ENCODE data around the gene CLDN11.

Gene CLDN11

DNA sequence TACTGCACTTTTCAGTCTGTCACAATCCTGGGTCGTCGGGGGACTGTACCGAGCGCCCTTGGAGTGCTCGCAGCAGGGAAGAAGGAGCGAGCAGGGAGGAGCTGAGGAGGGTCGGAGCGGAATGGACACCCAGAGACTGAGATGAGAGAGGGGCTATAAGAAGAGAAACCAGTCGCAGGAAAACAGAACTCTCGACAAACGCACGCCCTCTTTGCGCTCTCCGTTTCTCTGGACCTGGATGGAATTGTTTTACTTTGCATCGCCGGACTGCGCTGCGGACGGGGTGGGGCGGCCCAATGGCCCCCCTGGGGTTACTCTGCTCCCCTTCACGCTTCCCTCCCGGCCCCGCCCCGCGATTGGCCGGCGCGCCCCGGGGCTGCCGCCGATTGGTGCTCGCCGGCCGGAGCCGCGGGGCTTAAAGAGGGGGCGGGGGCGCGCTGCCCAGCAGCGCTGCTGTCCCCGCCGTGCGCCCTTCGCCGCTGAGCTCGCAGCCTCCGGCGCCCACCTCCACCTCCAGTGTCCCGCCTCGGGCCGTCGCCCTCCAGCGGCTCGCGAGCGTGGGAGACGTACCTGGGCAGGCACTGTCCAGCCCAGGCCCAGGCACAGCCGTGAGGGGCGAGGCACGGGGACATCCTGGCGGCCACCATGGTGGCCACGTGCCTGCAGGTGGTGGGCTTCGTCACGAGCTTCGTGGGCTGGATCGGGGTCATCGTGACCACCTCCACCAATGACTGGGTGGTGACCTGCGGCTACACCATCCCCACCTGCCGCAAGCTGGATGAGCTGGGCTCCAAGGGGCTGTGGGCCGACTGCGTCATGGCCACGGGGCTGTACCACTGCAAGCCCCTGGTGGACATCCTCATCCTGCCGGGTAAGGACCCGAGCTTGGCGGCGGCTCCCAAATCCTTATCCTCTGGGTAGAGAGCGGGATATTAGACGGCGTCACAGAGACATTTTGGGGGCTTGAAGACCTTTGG, at the start of gene CLDN11:
Gene CLDN11 (plus strand): TSS at position 447 of the 977 bp plus-strand sequence. CDS start 199 bp downstream, at position 646.
- no peak for DNase-seq

DNA sequence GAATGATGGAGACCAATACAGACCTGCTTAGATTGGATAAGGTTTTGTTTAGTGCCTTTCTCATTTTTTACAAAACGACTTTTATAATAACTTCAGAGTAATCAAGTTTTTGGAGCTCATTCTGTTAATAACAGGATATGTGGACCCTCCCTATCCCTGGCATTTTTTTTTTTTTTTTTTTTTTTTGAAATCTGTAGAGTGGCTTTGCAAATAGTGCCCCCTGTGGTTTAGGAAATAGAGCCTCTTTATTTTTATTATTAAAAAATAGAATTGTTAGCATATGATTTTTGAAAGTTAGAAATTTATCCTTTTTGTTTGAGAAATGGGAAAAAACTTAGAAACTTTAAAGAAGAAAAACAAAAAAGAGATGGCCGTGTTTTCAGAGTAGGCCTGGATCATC, 49.7 kb upstream of the CLDN11 start:
- no peak for DNase-seq

DNA sequence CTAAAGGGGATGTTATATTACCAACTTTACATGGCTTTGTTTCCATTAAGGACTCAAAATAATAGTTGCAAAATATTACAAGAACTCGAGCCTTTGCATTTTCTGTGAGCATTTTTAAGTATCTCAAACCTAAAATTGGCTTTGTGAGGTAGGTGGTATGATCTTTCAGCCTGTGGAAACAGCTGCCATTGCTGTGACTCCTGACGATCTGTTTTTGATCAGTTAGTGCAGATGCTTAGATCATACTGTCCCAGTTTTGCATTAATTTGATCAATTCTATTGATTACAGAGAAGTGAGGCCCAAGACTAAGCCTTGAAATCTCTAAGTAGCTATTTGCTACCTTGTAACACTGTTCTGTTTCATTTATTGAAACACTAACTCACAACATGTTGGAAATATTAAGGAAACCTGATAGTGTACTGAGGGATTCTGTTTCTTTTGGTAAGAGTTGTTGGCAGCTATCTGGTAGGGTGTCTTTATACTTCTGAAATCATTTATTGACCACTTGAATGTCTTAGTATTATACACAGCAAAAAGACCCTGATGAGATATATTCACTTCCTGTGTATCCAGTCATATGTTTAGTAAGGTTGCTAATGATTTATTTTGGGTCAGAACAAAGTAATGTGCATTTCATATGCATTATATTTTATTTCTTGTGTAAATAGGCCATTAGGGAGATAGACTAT, 46.3 kb upstream of the CLDN11 start:
- DNase-seq, result no peak

DNA sequence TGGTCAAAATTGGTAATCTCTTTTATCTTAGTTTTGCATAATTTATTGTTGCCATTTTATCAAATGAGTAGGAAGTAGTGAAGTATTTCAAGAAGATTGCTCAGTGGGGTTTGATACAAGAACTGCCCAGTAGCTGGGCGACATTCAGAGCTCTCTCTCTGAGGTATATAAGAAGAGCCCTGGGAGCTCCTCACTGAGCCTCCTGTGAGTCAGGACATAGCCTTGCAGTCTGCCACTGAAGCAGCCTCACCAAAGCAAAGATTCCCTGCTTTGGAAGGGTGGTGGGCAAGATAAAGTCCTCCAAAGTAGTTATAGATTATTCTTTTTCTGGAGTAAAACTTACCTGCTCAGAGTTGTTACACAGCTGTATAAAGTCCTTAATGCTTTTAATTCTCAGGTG, 35.1 kb upstream of the CLDN11 start:
- DNase-seq, result no peak

DNA sequence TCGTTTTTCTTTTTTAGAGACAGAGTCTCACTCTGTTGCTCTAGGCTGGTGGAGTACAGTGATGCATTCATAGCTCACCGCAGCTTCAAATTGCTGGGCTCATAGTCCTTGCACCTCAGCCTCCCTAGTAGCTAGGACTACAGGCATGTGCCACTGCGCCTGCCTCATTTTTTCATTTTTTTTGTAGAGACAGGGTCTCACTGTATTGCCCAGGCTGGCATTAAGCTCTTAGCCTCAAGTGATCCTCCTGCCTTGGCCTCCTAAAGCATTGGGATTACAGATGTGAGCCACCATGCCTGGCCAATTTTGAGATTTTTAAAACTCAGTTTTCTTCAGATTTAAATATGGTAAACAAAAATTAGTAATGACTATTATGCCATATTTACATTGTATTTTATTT, 32.2 kb upstream of the CLDN11 start:
- DNase-seq, result no peak

DNA sequence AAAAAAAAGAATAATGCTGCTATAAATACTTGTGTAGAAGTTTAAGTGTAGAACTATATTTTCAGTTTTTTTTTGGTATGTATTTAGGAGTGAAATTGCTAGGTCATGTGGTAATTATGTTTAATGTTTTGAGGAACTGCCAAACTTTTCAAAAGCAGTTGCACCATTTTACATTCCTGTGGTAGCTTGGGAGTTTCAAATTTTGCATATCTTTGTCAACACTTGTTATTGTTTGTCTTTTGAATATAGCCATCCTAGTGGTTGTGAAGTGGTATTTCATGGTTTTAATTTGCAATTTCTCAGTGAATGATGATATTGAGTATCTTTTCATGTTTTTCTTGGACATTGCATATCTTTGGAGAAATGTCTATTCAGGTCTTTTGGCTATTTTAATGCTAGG, 30.7 kb upstream of the CLDN11 start:
- DNase-seq, result no peak

DNA sequence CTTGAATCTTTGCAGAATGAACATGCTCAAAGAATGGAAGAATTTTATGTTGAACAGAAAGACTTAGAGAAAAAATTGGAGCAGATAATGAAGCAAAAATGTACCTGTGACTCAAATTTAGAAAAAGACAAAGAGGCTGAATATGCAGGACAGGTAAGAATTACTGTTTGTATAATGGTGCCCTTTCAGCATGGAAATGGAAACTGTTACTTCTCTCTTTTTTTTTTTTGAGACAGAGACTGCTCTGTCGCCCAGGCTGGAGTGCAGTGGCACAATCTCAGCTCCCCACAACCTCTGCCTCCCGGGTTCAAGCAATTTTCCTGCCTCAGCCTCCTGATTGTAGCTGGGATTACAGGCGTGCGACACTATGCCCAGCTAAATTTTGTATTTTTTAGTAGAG, 27.6 kb upstream of the CLDN11 start:
- no peak for DNase-seq

DNA sequence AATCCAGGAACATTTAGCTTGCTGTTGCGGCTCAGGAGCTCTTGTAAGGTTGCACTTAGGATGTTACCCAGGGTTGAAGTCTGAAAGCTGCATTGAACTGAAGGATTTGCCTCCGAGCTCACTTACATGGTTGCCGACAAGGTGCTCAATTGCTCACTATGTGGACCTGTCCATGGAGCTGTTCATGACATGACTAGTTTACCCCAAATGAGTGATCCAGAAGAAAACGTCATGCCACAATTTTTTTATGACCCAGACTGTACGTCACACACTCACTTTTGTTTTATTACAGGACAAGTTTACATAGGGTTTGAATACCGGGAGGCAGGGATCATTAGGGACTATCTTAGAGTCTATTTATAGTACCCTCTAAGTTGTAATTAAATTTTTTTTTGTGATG, 21.0 kb upstream of the CLDN11 start:
- no peak for DNase-seq

DNA sequence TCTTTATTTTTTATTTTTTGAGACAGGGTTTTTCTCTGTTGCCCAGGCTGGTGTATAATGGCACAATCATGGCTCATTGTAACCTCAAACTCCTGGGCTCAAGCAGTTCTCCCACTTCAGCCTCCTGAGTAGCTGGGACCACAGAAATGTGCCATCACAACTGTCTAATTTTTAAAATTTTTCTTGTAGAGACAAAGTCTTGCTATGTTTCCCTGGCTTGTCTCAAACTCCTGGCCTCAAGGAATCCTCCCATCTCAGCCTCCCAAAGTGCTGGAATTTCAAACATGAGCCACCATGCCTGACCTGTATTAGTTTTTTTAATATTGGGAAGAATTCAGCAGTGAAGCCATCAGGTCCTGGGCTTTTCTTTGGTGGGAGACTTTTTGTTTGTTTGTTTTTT, 13.6 kb upstream of the CLDN11 start:
- no peak for DNase-seq

DNA sequence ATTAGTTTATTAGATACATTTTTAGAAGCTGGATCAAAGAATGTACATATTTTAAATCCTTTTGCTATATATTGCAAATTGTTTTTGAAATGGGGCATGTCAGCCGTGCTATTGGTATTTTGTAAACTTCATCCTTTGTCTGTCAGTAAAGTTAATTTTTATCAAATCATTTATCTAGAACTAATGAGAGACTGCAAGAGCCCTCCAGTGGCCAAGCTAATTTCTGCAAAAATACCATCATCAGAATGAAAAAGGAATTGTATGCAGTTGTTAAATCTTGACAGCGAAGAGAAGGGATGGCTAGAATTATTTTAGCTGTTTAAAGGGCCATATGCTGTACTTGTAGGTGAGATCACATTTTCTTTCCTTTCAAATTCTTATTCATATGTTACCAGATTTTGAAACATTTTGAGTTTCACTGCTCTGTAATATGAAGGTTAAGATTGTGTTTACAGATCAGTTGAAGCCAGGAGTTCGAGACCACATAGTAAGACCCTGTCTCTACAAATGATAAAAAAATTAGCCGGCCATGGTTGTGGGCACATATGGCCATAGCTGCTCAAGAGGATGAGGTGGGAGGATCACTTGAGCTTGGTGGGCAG, 8.1 kb upstream of the CLDN11 start:
- DNase-seq, result no peak

- no peak for DNase-seq
Measured at GRCh38 chr3:170413291-170413690, 5.4 kb upstream of the CLDN11 start.

- DNase-seq, result peak; percentile 60
Measured at GRCh38 chr3:170414202-170414663, 4.4 kb upstream of the CLDN11 start.

DNA sequence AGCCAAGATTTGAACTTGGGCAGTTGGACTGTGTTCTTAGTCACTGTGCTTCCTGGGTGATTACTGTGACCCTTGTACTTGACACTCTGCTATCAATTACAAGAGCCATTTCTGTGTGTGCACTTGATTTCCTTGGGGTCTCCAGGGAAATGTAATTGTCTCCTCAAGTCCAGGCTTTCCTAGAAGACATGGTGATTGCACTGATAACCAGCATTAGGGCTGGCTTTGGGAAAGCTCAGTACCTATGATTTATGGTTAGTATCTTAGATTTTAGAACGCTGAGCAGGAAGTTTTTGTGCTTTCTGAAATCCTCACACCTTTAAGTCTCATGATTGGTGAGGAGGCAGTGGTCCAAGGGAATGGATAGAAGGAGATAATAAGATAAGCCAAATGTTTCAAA, 1.6 kb upstream of the CLDN11 start:
- no peak for DNase-seq

- no peak for DNase-seq
Measured at GRCh38 chr3:170419557-170420087, 954 bp downstream of the CLDN11 start.

DNA sequence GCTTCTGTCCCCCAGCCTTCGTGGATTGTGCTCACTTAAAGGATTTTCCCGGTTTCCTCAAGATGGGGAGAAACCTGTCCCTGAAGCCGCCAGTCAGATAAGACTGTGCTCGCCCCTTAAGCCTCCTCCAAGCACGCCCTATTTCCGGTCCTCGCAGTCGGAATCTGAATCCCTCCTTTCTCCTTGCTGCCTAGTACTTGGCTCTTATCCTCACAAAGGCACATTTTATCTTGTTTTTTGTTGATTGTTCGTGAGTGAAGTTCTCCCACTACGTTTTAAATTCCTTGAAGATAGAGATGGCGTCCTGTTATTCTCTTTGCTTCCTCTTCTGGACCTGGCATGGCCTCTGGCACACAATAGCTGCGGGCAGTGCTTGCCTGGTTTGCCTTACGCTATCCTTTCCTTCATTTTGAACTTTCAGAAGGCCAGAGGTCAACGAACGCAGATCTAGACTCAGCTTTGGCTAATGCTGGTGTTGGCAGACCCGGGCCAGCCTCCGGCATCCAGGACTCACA, 1.7 kb downstream of the CLDN11 start:
- DNase-seq, result no peak

DNA sequence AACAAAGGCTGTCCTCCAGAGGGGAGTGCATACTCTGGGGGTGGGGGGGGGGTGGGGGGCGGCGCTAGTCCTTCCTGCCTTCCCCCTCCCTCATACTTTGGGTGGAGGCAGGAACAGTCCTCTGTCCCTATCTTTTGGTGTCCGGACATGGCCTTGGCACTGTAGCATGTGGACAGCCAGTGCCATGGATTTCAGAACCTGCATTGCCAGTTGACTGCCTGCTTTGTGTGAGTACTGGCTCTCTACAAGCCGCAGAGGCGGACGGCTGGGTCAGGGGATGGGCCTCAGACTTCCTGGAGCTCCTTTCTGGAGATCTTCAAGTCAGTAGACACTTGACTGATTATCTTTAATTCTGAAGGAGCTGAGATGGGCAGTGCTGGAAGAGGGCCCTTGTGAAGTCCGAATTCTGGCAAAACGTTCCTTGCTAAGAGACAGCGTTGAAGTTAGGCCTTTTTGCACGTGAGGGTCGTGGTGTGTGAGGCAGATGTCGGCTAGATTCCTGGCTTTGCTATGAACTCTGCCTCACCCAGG, 2.5 kb downstream of the CLDN11 start:
- no peak for DNase-seq

- DNase-seq, result no peak
Measured at GRCh38 chr3:170421758-170422157, 3.1 kb downstream of the CLDN11 start.

- no peak for DNase-seq
Measured at GRCh38 chr3:170423001-170423615, 4.4 kb downstream of the CLDN11 start.

GRCh38 chr3:170424879-170425278, 6.2 kb downstream of the CLDN11 start:
- DNase-seq, result no peak

DNA sequence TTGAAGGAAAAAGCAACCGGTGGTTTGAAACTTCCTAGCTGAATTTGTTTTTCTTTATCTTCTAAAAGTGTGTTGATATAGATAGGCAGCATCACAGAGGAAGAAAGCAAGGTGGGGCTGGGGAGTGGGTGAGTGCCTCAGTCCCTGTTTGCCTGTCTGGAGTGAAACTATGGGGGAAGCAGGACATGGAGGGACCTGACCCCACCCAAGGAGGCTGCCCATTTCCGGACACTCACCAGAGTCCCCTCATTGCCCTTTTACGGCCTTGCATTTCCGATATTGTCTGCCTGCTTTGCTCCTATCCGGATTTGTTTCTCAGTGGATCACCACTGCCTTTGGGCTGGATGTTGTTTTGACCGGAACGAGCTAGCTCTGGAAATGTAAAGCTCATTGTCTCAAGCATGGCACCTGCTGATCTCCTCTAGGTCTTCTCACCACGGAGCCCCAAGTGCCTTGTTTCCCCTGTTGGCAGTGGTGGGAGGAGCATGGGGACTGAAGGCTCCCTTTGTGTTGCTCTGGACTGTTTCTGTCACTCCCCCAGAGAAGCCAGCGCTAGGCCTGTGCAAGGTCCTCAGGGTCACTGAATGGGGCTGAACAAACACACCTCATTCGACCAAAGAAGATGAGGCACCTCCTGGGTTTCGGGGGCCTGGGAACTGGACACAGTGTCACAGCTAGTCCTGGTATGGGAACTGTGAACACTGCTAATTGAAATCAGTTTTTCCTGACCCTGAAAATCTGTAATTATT, 7.0 kb downstream of the CLDN11 start:
- DNase-seq, result no peak

DNA sequence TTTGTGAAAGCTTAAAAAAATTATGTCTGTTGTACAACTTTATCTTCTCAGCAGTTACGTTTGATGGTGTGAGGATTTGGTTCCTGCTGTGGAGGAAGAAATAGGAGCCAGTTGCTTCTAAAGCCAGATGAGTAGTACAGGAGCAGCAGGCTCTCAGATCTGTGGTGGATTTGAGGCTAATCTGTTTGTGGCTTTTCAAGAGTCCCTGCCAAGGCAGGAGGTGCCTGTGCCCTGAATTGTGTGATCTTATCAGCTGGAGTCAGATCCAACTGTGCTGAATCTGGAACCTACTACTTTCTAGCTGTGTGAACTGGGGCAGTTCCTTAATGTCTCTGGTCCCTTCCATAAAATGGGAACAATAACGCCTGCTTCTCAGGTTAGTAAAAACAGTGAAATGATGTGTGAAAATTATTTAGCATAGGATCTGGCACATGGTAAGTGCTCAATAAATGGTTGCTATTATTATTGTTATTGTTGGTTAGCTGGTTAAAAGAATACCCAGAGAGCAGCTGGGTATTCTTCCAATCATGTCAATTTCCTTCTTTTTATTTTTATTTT, 7.7 kb downstream of the CLDN11 start:
- no peak for DNase-seq

Data from activated CD4-positive, alpha-beta T cell treated with anti-CD3 and anti-CD28 coated beads, Interleukin-2, amount 50 U/mL, for 16 hours (primary cell).